ENCODE results near the gene CALD1.

DNA sequence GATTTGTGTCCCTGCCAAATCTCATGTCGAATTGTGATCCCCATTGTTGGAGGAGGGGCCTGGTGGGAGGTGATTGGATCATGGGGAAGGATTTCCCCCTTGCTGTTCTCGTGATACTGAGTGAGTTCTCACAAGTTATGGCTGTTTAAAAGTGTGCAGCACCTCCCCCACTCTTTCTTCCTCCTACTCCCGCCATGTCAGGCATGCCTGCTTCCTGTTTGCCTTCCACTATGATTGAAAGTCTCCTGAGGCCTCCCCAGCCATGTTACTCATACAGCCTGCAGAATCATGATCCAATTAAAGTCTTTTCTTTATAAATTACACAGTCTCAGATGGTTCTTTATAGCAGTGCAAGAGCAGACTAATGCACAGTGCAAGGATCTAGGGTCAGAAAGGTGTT is 75.4 kb downstream of the CALD1 start:
- TF ChIP-seq, protein P1, sequence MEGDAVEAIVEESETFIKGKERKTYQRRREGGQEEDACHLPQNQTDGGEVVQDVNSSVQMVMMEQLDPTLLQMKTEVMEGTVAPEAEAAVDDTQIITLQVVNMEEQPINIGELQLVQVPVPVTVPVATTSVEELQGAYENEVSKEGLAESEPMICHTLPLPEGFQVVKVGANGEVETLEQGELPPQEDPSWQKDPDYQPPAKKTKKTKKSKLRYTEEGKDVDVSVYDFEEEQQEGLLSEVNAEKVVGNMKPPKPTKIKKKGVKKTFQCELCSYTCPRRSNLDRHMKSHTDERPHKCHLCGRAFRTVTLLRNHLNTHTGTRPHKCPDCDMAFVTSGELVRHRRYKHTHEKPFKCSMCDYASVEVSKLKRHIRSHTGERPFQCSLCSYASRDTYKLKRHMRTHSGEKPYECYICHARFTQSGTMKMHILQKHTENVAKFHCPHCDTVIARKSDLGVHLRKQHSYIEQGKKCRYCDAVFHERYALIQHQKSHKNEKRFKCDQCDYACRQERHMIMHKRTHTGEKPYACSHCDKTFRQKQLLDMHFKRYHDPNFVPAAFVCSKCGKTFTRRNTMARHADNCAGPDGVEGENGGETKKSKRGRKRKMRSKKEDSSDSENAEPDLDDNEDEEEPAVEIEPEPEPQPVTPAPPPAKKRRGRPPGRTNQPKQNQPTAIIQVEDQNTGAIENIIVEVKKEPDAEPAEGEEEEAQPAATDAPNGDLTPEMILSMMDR (conservative IDR thresholded peaks at IDR 0.05; ENCODE audit: low read depth, low read length) = no peak
- TF ChIP-seq EZH2phosphoT487 (IDR thresholded peaks at IDR 0.05; ENCODE audit: borderline replicate concordance, low read length) (no peak), EZH2 (IDR thresholded peaks at IDR 0.05; ENCODE audit: low read length, unreplicated experiment) (no peak)

Data from PC-3 (cell line).